OCI-M1 (cell line): Measurements from ENCODE around the gene SLC29A4.

Experiments used
- DNase-seq: peaks from one replicate; lab custom pipeline; 2025; lab: John Stamatoyannopoulos, UW

Gene SLC29A4

DNA sequence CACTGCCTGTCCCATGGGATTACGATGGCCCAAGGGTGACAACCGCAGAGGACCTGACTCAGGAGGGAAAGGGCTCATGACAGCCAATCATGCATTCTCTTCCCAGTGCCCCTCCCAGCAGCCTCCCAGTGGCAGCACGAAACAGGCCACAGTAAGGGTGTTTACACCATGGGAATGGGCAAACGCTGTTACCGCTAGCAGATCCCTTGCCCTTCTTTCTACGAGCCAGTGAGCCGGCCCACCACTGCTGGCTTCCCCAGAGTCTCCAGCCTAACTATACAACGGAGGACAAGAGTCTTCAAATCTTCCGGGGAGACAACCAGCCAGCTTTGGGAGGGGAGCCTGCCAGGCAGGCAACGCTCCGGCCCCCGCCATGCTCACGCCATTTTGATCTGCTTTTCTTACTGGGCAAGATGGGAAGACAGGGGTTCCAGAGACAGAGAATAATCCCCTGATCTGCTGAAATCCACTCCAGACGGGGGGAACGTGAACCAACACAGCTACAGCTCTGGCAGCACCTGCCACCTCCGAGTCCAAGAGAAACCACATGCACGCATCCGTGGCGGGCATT, 69.8 kb downstream of the SLC29A4 start:
- DNase-seq, result no peak

DNA sequence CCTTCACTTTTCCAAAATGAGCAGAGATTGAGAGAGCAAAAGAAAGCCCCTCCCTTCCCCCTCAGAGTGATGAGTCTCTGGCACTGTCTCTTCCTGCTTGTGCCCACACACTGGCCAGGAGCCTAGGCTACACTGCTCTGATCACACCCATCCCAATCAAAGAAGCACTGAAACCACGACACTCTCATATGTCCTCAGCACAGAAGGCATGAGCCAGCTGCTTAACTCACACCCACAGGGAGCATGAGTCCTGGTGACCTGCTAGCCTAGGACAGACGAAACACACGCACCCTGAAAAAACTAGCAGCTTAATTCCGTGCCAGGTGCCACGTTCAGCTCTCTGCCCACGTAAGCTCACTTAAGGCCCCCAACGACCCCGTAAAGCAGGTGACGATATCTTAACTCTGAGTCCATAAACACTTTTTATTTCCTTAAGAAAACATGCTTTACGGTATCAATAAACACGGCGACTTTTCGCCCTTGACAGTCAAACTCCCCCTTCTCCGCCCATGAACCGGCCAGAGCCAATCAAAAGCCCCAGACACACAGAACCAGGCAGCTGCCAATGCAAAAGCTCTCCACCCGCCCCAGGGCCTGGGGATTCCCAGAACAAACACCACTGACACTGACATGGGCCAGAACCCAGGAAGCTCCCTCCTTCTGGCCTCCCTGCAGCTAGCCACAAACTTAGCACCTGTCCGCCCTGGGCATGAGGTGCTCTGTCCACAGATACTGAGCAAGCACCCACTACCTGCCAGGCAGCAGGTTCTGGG, 71.9 kb downstream of the SLC29A4 start:
- DNase-seq, result no peak
